Muscle layer of duodenum (tissue), 2 donors: Measurements from ENCODE around the gene FN1.

ENCODE experiments used
- H3K27ac ChIP-seq: one replicate; pipeline ENCODE4 v1.7.0; 2013; ENCODE audit warnings: mild to moderate bottlenecking, low read length
- H3K27me3 ChIP-seq: one replicate; pipeline ENCODE4 v1.7.0; 2013; ENCODE audit warnings: low read depth, mild to moderate bottlenecking, control low read depth, low read length
- H3K36me3 ChIP-seq, 2 donors: one replicate each; pipeline ENCODE4 v1.7.0; 2013; ENCODE audit warnings: low read length in 2 of 2, control low read depth in 1 of 2, mild to moderate bottlenecking in 1 of 2; ENCODE audit not compliant: insufficient read depth in 2 of 2, control insufficient read depth in 1 of 2
- H3K4me1 ChIP-seq, 2 donors: one replicate each; pipeline ENCODE4 v1.7.0; 2013; ENCODE audit warnings: low read length in 2 of 2, mild to moderate bottlenecking in 2 of 2, control low read depth in 1 of 2, moderate library complexity in 1 of 2; ENCODE audit not compliant: insufficient read depth in 2 of 2, control insufficient read depth in 1 of 2
- H3K4me3 ChIP-seq, 2 donors: one replicate each; pipeline ENCODE4 v1.7.0; 2013; ENCODE audit warnings: low read length in 2 of 2, low read depth in 1 of 2, mild to moderate bottlenecking in 1 of 2
- H3K9me3 ChIP-seq, 2 donors: one replicate each; pipeline ENCODE4 v1.7.0; 2013; ENCODE audit warnings: low read length in 2 of 2, control low read depth in 1 of 2, mild to moderate bottlenecking in 1 of 2; ENCODE audit not compliant: control insufficient read depth in 1 of 2
- donor health status: healthy.

The FN1 gene

GRCh38 chr2:215377283-215377682 lies 58.6 kb downstream of the FN1 start:
- peaks cover 69 to 93% of the 10 kb centered on the region in 2 donors for H3K36me3 ChIP-seq

GRCh38 chr2:215376103-215376780 lies 59.6 kb downstream of the FN1 start:
- no peak overlapping the region for H3K4me3 ChIP-seq
- no peaks in the 10 kb centered on the region for H3K4me1 ChIP-seq
- no peaks in the 10 kb centered on the region for H3K27me3 ChIP-seq
- no peaks in the 10 kb centered on the region for H3K9me3 ChIP-seq
- peaks cover 67 to 92% of the 10 kb centered on the region in 2 donors for H3K36me3 ChIP-seq
- no peak overlapping the region for H3K27ac ChIP-seq

More at GRCh38 chr2:215377283-215377682, 58.6 kb downstream of the FN1 start:
- no peaks in the 10 kb centered on the region for H3K4me1 ChIP-seq
- no peak overlapping the region for H3K4me3 ChIP-seq
- no peak overlapping the region for H3K27ac ChIP-seq
- H3K9me3 ChIP-seq: no peaks in the 10 kb centered on the region
- H3K27me3 ChIP-seq: no peaks in the 10 kb centered on the region

GRCh38 chr2:215375467-215375830 lies 60.4 kb downstream of the FN1 start:
- no peak overlapping the region for H3K4me3 ChIP-seq
- H3K27me3 ChIP-seq: no peaks in the 10 kb centered on the region
- H3K9me3 ChIP-seq: no peaks in the 10 kb centered on the region
- H3K36me3 ChIP-seq: peaks cover 59 to 92% of the 10 kb centered on the region in 2 donors
- H3K4me1 ChIP-seq: no peaks in the 10 kb centered on the region
- H3K27ac ChIP-seq: no peak overlapping the region

- Histone ChIP-seq H3K27me3 (no peaks in the 10 kb centered on the region), H3K27ac (no peak overlapping the region), H3K4me1 (no peaks in the 10 kb centered on the region), H3K36me3 (peaks cover 55 to 92% of the 10 kb centered on the region in 2 donors), H3K9me3 (no peaks in the 10 kb centered on the region), H3K4me3 (no peak overlapping the region)
Observed at GRCh38 chr2:215374642-215375466, 61.0 kb downstream of the FN1 start.

- Histone ChIP-seq H3K27ac (no peak overlapping the region), H3K27me3 (no peaks in the 10 kb centered on the region), H3K9me3 (no peaks in the 10 kb centered on the region), H3K4me1 (no peaks in the 10 kb centered on the region), H3K4me3 (no peak overlapping the region), H3K36me3 (peaks cover 55 to 92% of the 10 kb centered on the region in 2 donors)
Observed at GRCh38 chr2:215374002-215374401, 61.9 kb downstream of the FN1 start.

- Histone ChIP-seq H3K36me3 (peaks cover 49 to 89% of the 10 kb centered on the region in 2 donors), H3K27ac (no peak overlapping the region), H3K27me3 (no peaks in the 10 kb centered on the region), H3K4me3 (no peak overlapping the region), H3K9me3 (no peaks in the 10 kb centered on the region), H3K4me1 (no peaks in the 10 kb centered on the region)
Observed at GRCh38 chr2:215372968-215373649, 62.8 kb downstream of the FN1 start.

GRCh38 chr2:215371915-215372897 lies 63.7 kb downstream of the FN1 start:
- peaks cover 51 to 91% of the 10 kb centered on the region in 2 donors for H3K36me3 ChIP-seq
- no peaks in the 10 kb centered on the region for H3K9me3 ChIP-seq
- H3K4me1 ChIP-seq: no peaks in the 10 kb centered on the region
- no peak overlapping the region for H3K27ac ChIP-seq
- no peaks in the 10 kb centered on the region for H3K27me3 ChIP-seq
- no peak overlapping the region for H3K4me3 ChIP-seq

- H3K27me3 ChIP-seq: no peaks in the 10 kb centered on the region
- H3K4me3 ChIP-seq: no peak overlapping the region
- no peaks in the 10 kb centered on the region for H3K9me3 ChIP-seq
- peaks cover 44 to 88% of the 10 kb centered on the region in 2 donors for H3K36me3 ChIP-seq
- H3K4me1 ChIP-seq: no peaks in the 10 kb centered on the region
- H3K27ac ChIP-seq: no peak overlapping the region
Observed at GRCh38 chr2:215370112-215370965, 65.5 kb downstream of the FN1 start.

- no peak overlapping the region for H3K27ac ChIP-seq
- H3K9me3 ChIP-seq: no peaks in the 10 kb centered on the region
- no peaks in the 10 kb centered on the region for H3K27me3 ChIP-seq
- H3K36me3 ChIP-seq: peaks cover 44 to 88% of the 10 kb centered on the region in 2 donors
- no peak overlapping the region for H3K4me3 ChIP-seq
- no peaks in the 10 kb centered on the region for H3K4me1 ChIP-seq
Observed at GRCh38 chr2:215369181-215369760, 66.6 kb downstream of the FN1 start.

GRCh38 chr2:215368493-215368809 lies 67.4 kb downstream of the FN1 start:
- Histone ChIP-seq H3K27ac (no peak overlapping the region), H3K27me3 (no peaks in the 10 kb centered on the region), H3K9me3 (no peaks in the 10 kb centered on the region), H3K36me3 (peaks cover 48 to 88% of the 10 kb centered on the region in 2 donors), H3K4me1 (no peaks in the 10 kb centered on the region), H3K4me3 (no peak overlapping the region)
